Adipose tissue (tissue), 3 donors: Measurements from ENCODE around the gene ZDHHC14. TPM values are rescaled to one million over a fixed set of nuclear protein-coding genes. Genes with fewer than 3 reads are reported as not detected.
"Not testable (repeated sequence)": the region's sequence is repeated elsewhere in the genome, so short reads cannot be mapped to it uniquely, and the experiment has no call there.

Experiments
- H3K27ac ChIP-seq: one replicate; pipeline ENCODE4 v1.5.1; 2013; ENCODE audit warnings: low read depth, low read length
- WGBS, 3 donors: extraction: QIAGEN DNeasy Blood & Tissue Kit; methylation state at CpG; one replicate each; pipeline ENCODE4 v1.1.7; 2013; 5-methylcytosine and 5-hydroxymethylcytosine counted together
- polyA plus RNA-seq, 3 donors: library from polyadenylated mRNA; stranded (reverse); fragments of 200-250 nt; gene quantifications; one replicate each; pipeline ENCODE4 v1.2.3, GENCODE V29; 2013
- donor health status: healthy with polysubstance abuse.
- donor health status: Bipolar disorder and iron deficiency.
- donor health status: healthy.

The ZDHHC14 gene
- polyA plus RNA-seq, 3 donors, result 3.0 to 6.0 (median 5.1) TPM

- H3K27ac ChIP-seq, result no peak overlapping the region
- 84 to 88% (median 86%) methylated on average over 5 to 6 of the region's 7 CpGs for WGBS, 3 donors
These were observed 327.9 kb downstream of the ZDHHC14 start for GRCh38 chr6:157708933-157709332.

- H3K27ac ChIP-seq, result no peak overlapping the region
- WGBS, 3 donors, result 79 to 80% (median 80%) methylated on average over 7 of the region's 7 CpGs
These were observed 328.6 kb downstream of the ZDHHC14 start for GRCh38 chr6:157709555-157709954.

GRCh38 chr6:157710604-157711003 is 329.6 kb downstream of the ZDHHC14 start:
- WGBS, 3 donors, result 77 to 90% (median 83%) methylated on average over 7 of the region's 7 CpGs
- no peak overlapping the region for H3K27ac ChIP-seq

- 87 to 90% (median 88%) methylated on average over 8 of the region's 8 CpGs for WGBS, 3 donors
These were observed 330.1 kb downstream of the ZDHHC14 start for GRCh38 chr6:157711060-157711459.

GRCh38 chr6:157712585-157713295 is 331.8 kb downstream of the ZDHHC14 start:
- 90 to 92% (median 92%) methylated on average over 8 of the region's 8 CpGs for WGBS, 3 donors
- H3K27ac ChIP-seq, result no peak overlapping the region

More at GRCh38 chr6:157711060-157711459, 330.1 kb downstream of the ZDHHC14 start:
- no peak overlapping the region for H3K27ac ChIP-seq

GRCh38 chr6:157713451-157714152 is 332.6 kb downstream of the ZDHHC14 start:
- H3K27ac ChIP-seq, result no peak overlapping the region
- WGBS, 3 donors, result 90 to 96% (median 95%) methylated on average over 12 of the region's 12 CpGs

- 82 to 88% (median 88%) methylated on average over 1 of the region's 1 CpG for WGBS, 3 donors
- no peak overlapping the region for H3K27ac ChIP-seq
These were observed 333.1 kb downstream of the ZDHHC14 start for GRCh38 chr6:157714153-157714490.

- H3K27ac ChIP-seq, result peak overlapping the region; percentile 2
- WGBS, 3 donors, result 41 to 66% (median 43%) methylated on average over 6 of the region's 6 CpGs
These were observed 334.8 kb downstream of the ZDHHC14 start for GRCh38 chr6:157715728-157716164.

- H3K27ac ChIP-seq, result peak overlapping the region; percentile 2
- 70 to 81% (median 72%) methylated on average over 12 of the region's 12 CpGs for WGBS, 3 donors
These were observed 335.4 kb downstream of the ZDHHC14 start for GRCh38 chr6:157716251-157716995.

GRCh38 chr6:157717340-157717748 is 336.4 kb downstream of the ZDHHC14 start:
- 65 to 78% (median 75%) methylated on average over 7 of the region's 7 CpGs for WGBS, 3 donors
- no peak overlapping the region for H3K27ac ChIP-seq

GRCh38 chr6:157718503-157719187 is 337.7 kb downstream of the ZDHHC14 start:
- no peak overlapping the region for H3K27ac ChIP-seq
- 67 to 82% (median 71%) methylated on average over 7 of the region's 7 CpGs for WGBS, 3 donors

GRCh38 chr6:157720964-157721363 is 340.0 kb downstream of the ZDHHC14 start:
- H3K27ac ChIP-seq, result not testable (repeated sequence)
- 87 to 97% (median 97%) methylated on average over 6 of the region's 6 CpGs for WGBS, 3 donors

GRCh38 chr6:157721426-157721825 is 340.4 kb downstream of the ZDHHC14 start:
- 78 to 95% (median 92%) methylated on average over 18 of the region's 18 CpGs for WGBS, 3 donors

GRCh38 chr6:157721830-157722229 is 340.8 kb downstream of the ZDHHC14 start:
- H3K27ac ChIP-seq, result no peak overlapping the region
- WGBS, 3 donors, result 87 to 94% (median 93%) methylated on average over 8 of the region's 8 CpGs

More at GRCh38 chr6:157721426-157721825, 340.4 kb downstream of the ZDHHC14 start:
- no peak overlapping the region for H3K27ac ChIP-seq

- no peak overlapping the region for H3K27ac ChIP-seq
- 70 to 79% (median 70%) methylated on average over 4 of the region's 4 CpGs for WGBS, 3 donors
These were observed 342.4 kb downstream of the ZDHHC14 start for GRCh38 chr6:157723376-157723775.

GRCh38 chr6:157724138-157724820 is 343.3 kb downstream of the ZDHHC14 start:
- WGBS, 3 donors, result 89 to 94% (median 92%) methylated on average over 5 of the region's 5 CpGs
- H3K27ac ChIP-seq, result no peak overlapping the region

- WGBS, 3 donors, result 83 to 96% (median 89%) methylated on average over 10 of the region's 10 CpGs
- H3K27ac ChIP-seq, result no peak overlapping the region
These were observed 344.2 kb downstream of the ZDHHC14 start for GRCh38 chr6:157724960-157725741.
